HL-60/S4 treated with phorbol 12-myristate 13-acetate at 8.2 ng/mL for 4 days and 3 days (cell line): Measurements from ENCODE around the gene PON3.

ENCODE experiments used
- in situ Hi-C: fragments of 300-500 bp; cut with MboI; formaldehyde crosslinking; loops from 2 replicates; pipeline ENCODE4 v1.15.0; 2022; ENCODE audit warnings: low sequenced_read_pairs

PON3 gene

GRCh38 chr7:95342642-95343307 lies 53.4 kb downstream of the PON3 start:
- in situ Hi-C loops = no loop called here

DNA sequence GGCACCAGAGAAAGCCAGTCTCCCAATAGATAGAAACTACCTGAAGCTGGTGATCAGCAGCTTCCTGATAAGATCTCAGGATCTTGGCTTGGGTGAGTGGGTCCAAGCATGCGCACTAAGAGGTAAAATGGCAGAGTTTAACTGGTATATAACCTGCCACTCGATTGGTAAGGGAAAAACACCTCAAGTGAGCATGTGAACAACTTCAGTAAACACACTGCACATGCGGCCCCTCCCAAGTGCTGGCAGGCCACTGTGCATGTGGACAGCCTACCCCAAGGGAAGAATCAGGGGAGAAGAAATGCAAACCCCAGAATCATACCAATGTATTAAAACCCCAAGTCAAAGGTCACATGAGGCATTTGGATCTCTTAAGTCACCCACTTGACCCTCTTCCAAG lies 54.1 kb downstream of the PON3 start:
- in situ Hi-C loops = no loop called here

DNA sequence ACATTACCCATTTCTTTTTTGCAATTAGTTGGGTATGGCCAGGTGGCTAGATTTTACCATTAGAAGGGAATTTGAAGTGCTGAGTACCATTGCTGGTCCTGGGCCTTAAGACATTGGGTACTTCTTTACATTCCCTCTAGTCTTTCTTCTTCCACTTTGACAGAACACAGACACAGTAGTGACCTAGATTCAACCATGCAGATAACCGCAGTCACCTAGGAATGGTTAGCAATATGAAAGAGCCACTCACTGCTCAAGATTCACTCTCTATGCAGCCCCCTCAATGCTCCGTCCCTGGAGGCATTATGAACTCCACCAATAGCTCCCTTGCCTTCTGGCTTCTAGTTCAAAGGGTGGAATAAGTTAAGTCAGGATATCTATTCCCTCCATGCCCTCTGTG lies 55.7 kb downstream of the PON3 start:
- in situ Hi-C loops = no loop called here

GRCh38 chr7:95338832-95339231 lies 57.3 kb downstream of the PON3 start:
- in situ Hi-C loops = no loop called here

DNA sequence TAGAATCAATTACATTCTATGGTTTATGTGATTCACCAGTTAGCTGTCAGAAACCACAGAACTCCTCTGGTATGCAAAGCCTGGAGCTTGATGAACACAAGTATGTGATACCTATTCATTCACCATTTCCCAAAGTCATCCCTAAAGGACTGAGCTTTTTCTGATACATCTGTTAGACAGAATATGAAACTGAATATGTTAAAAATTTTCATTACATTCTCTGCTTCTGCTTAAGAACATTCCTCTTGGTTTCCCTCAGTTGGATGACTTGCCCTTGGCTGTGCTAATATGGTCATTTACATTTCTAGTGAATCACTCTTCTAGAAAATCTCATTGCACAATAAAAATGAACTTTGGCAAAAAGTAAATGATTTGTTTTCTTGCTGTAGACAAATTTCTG lies 61.1 kb downstream of the PON3 start:
- in situ Hi-C loops = no loop called here

GRCh38 chr7:95334447-95334846 lies 61.7 kb downstream of the PON3 start:
- in situ Hi-C loops = no loop called here

DNA sequence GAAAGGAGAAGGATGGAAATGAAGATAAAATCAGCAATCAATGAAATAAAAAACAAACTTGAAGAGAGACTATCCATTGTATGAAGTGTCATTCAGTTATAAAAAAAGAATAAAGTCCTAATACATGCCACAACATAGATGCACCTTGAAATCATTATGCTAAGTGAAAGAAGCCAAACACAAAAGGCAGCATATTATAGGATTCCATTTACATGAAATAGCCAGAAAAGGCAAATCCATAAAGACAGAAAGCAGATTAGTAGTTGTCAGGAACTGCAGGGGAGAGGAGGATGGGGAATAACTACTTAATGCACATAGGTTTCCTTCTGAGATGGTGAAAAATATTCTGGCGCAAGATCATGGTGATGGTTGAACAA lies 65.2 kb downstream of the PON3 start:
- in situ Hi-C loops = no loop called here

DNA sequence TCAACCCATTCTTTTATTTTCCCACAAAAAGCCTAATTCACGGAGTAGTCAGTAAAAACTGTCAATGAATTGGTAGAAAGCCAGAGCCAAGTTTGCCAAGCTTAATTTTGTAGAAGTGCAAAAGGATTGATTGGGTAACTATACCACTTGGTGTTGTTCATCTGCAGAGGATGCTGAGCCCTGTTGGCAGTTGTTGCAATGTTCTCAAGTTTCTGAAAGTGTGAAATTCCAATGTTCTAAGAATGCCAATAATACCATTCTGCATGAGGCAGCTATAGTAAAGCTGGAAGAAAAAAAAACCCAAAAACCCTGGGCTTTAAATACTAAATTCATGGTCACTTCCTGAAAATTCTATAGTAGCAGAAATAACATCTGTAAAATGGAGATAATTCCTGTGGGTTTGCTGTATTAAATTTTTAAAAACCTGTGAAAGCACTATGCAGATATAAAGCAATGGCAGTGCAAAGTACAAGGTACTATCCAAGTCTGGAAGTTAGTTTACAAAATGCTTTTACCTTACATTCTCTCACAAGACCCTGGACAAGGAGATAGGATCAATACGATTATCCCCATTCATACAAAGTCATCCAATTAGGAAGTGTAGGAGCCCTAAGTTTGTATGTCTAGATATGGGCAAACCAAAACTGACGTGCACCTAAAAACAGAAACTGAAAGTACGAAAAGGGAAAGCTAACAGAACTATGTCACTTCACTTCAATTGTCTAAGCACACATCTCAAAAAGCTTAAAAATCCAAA lies 65.8 kb downstream of the PON3 start:
- in situ Hi-C loops = no loop called here

DNA sequence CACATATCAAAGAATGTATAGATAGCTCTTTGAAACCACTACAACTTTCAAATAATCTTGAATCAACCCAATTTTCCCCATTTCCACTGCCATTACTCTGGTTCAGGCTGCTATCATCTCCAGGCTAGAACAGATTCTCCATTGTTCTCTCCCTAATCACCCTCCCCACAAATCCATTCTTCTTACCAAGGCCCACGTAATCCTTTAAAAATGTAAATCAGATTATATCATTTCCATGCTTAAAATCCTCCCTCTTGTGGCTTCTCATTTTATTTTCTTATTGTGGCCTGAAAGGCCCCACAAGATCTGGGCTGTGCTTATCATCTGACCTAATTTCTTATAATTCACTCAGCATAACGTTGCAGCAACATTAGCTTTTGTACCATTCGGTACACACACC lies 68.8 kb downstream of the PON3 start:
- in situ Hi-C loops = no loop called here

- in situ Hi-C loops = no loop called here
Observed at GRCh38 chr7:95324431-95324830, 71.7 kb downstream of the PON3 start, which contains the start of gene PON1. PON1 (minus strand) TSS chr7:95324532; CDS start chr7:95324475, 57 bp downstream.

- in situ Hi-C loops = no loop called here
Observed at GRCh38 chr7:95323410-95324129, 72.6 kb downstream of the PON3 start.

DNA sequence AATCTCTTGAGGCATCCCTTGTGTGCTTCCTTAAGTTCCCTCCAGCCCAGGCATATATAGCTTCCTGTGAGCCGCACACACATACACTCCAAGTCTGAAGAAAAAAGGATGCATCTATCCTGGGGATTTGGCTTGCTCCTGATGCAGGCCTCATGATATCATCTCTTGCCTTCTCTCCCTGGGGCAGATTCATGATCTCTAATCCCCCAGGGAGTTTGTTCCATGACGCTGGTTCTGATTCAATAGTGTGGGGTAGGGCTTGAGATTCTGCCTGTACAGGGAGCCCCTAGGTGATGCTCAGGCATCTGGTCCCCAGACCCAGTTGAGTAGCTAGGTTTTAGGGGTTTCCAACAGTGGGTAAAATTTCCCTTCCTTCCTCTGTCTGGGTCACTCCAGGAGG lies 73.3 kb downstream of the PON3 start:
- in situ Hi-C loops = no loop called here

- in situ Hi-C loops = no loop called here
Observed at GRCh38 chr7:95322396-95322795, 73.8 kb downstream of the PON3 start.

DNA sequence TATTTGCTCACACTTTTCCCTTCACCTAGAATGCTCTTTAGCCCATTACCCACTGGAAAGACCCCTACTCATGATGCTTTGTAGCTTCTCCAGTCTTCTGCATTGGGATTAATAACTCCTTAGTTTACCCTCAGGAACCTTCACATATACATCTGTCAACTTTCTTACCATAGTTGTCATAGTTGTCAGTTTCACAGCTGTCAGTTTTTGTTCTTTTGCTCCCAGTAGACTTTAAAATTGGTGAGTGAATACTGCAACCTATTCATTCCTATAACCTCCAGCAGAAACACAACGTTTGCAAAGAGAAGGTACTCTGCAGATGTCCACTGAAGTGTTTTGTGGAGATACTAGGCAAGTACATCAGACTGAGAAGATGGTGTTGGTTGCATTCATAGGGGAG lies 74.5 kb downstream of the PON3 start:
- in situ Hi-C loops = no loop called here

DNA sequence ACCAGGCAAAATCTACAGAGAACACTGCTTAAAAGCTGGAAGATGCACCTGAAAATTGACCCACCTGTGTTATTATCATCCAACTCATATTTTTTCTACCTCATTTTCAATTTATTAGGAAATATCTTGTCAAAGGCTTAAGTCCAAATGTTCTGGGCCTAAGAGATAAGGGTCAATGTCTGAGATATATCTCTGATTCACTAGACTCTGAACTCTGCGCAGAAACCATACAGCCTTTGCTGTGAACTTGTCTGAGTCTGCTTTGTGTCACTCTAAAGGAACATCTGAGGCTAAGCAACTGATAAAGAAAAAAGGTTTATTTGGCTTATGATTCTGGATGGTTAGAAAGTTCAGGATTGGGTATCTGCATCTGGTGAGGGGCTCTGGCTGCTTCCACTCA lies 75.5 kb downstream of the PON3 start:
- in situ Hi-C loops = no loop called here

DNA sequence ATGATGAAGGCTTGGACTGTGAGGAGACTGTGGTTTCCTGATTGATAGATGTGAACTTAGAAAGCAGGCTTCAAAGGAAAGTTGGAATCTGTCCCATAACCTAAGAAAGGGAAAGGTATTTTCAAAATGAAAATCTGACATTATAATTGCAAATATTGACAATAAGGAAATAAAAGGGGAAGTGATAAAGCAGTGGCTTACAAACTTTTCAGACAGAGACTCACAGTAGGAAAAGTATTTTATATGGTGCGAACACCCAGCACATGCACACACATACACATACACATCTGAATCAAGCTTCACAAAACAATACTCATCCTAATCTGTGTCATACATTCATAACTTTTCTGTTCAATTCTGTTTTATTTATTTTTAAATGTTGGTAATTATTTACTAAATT lies 76.6 kb downstream of the PON3 start:
- in situ Hi-C loops = no loop called here

DNA sequence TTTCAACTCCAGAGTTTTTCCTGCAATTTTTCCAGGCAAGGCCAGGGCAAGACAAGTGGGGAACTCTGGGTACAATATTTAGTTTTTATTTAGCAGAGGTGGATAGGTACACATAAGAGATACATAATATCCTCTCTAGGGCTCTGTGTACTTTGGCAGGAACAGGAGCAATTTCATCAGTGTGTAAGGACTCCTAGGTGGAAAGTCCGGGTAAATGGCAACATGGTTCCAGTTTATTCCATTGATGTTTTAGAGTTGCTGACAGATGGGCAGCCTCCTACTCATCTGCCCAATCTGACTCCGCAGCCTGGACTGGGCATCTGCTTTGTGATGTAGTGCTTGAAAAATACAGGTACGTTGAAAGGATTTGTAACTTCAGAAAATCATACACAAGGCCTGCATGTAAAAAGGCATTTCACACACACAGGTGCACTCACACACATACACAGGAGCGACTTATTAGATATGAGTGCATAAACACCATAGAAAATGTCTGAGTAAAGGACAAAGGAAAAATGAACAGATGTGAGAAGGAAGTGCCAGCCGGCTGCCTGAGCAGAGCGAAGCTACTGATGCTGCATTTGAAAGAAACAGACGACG lies 77.6 kb downstream of the PON3 start:
- in situ Hi-C loops = no loop called here

DNA sequence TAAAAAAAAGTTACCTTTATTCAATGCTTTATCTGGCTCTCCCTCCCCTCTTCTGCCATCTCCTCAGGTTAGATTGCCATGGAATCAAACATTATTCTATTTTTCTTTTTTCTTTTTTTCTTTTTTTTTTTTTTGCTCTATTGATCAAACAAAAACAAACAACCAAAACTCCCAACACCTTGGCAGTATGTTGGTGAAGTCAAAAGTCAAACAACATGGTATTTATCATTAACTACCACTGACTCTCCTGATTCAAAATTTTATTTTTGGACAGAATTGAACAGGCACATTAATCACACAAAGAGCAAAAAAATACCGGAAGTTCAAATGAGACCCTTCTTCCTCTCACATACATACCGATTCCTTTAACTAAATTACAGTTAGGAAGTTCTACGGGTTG lies 78.2 kb downstream of the PON3 start:
- in situ Hi-C loops = no loop called here

GRCh38 chr7:95317546-95317945 lies 78.6 kb downstream of the PON3 start:
- in situ Hi-C loops = no loop called here

GRCh38 chr7:95316588-95316987 lies 79.6 kb downstream of the PON3 start:
- in situ Hi-C loops = no loop called here

DNA sequence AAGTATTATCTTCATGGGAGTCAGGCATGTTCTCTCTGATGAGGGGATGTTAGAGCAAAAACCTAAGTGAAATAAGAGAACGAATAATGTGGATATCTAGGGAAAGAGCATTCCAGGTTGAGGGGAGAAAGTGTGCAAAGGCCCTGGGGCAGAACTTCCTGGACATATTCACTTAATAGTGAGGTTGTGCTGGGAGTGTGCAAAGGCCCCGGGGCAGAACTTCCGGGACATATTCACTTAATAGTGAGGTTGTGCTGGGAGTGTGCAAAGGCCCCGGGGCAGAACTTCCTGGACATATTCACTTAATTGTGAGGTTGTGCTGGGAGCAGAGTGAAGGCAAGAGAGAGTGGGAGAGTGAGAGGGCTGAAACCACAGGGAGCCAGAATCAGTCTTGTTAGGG lies 83.6 kb downstream of the PON3 start:
- in situ Hi-C loops = no loop called here

GRCh38 chr7:95311389-95311788 lies 84.8 kb downstream of the PON3 start:
- in situ Hi-C loops = no loop called here
